ENCODE results near the gene ASCL5.

DNA sequence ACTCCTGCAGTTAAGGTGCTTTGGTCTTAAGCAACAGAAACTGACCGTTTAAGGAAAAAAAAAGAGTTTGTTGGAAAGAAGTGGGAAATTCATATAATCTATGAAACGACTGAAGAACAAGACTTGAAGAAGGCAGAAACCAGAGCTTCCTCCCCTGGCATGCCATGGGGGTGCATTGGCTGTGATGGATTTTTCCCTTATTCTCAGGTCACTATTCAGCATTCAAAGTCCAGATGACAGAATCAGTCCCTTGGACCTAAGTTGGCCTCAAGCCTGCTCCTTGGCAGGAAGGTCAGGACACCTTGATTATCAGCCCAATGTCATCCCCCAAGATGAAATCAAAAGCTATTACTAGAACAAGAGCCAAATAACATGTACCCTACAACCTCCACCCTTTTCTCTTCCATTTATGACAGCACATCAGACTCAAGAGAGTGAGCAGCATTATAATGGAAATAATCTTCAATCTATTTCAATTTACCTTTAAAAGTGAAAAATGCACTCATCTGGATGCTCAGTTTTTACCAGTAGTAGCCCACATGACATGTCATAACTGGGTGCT lies 43.1 kb upstream of the ASCL5 start:
- TF ChIP-seq, protein P1, sequence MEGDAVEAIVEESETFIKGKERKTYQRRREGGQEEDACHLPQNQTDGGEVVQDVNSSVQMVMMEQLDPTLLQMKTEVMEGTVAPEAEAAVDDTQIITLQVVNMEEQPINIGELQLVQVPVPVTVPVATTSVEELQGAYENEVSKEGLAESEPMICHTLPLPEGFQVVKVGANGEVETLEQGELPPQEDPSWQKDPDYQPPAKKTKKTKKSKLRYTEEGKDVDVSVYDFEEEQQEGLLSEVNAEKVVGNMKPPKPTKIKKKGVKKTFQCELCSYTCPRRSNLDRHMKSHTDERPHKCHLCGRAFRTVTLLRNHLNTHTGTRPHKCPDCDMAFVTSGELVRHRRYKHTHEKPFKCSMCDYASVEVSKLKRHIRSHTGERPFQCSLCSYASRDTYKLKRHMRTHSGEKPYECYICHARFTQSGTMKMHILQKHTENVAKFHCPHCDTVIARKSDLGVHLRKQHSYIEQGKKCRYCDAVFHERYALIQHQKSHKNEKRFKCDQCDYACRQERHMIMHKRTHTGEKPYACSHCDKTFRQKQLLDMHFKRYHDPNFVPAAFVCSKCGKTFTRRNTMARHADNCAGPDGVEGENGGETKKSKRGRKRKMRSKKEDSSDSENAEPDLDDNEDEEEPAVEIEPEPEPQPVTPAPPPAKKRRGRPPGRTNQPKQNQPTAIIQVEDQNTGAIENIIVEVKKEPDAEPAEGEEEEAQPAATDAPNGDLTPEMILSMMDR (conservative IDR thresholded peaks at IDR 0.05), result no peak
- TF ChIP-seq EZH2 (IDR thresholded peaks at IDR 0.05; ENCODE audit: low read depth), result no peak

All from PC-9 (cell line).